Left lung (tissue), 10 donors: ENCODE data around the gene PLXNA3. TPM values are rescaled to one million over a fixed set of nuclear protein-coding genes. Genes with fewer than 3 reads are reported as not detected.
A peak's percentile ranks its signal among the peaks of the same experiment; 100 is the strongest.

Source experiments
- ATAC-seq: fragments of 200-7000 bp; cut with Tn5 transposase; one replicate; pipeline ENCODE4 v1.9.1; 2020; ENCODE audit warnings: moderate library complexity
- DNase-seq, 4 donors: peaks; one replicate each; pipeline ENCODE4 v3.0.0-alpha.2; 2013 to 2020
- H3K27ac ChIP-seq, 2 donors: fragments of 200-600 bp; sonication (generic) in 1 of 2; one replicate each; pipeline versions ENCODE4 v1.5.0 to v1.8.0; 2020 to 2021
- H3K27me3 ChIP-seq, 2 donors: fragments of 200-600 bp; sonication (generic) in 1 of 2; one replicate each; pipeline versions ENCODE4 v1.5.0 to v1.8.0; 2020 to 2021
- H3K36me3 ChIP-seq, 2 donors: fragments of 200-600 bp; sonication (generic) in 1 of 2; one replicate each; pipeline versions ENCODE4 v1.5.0 to v1.8.0; 2020 to 2021
- H3K4me1 ChIP-seq, 2 donors: fragments of 200-600 bp; one replicate each; pipeline ENCODE4 v1.8.0; 2021
- H3K4me3 ChIP-seq, 2 donors: fragments of 200-600 bp; sonication (generic) in 1 of 2; one replicate each; pipeline versions ENCODE4 v1.5.0 to v1.8.0; 2020 to 2021; ENCODE audit warnings: mild to moderate bottlenecking in 1 of 2
- H3K9me3 ChIP-seq, 2 donors: fragments of 200-600 bp; sonication (generic) in 1 of 2; one replicate each; pipeline versions ENCODE4 v1.5.0 to v1.8.0; 2020 to 2021
- CTCF ChIP-seq, 2 donors: fragments of 200-600 bp; sonication (generic) in 1 of 2; IDR thresholded peaks; one replicate each; pipeline versions ENCODE4 v1.5.0 to v1.8.0; 2021; ENCODE audit warnings: antibody characterized with exemption in 2 of 2
- intact Hi-C, 2 donors: fragments of 100-400 bp; cut with DNase I; formaldehyde crosslinking; loops; one replicate each; pipeline versions ENCODE4 v1.11.2 to v1.14.2; 2022
- polyA plus RNA-seq, 6 donors: library from polyadenylated mRNA; unstranded; fragments of 120-200 nt; gene quantifications; one replicate each; pipeline ENCODE4 v1.2.1, GENCODE V29; 2013; ENCODE audit not compliant: insufficient read length in 6 of 6
- total RNA-seq, 2 donors: library from RNA; stranded (reverse); fragmentation: NEBNext Ultra II Directional; extraction: Animal tissue kit (Norgen Biotek cat#: 25700); gene quantifications; one replicate each; pipeline ENCODE4 v1.2.1, GENCODE V29; 2021
- donor health status: DM: no; HTN: yes; CAD: no.
- donor health status: DM: no; HTN: no; CAD: no.

PLXNA3 gene
- total and polyA plus RNA-seq, 8 donors: 48.7 to 83.6 (median 60.9) TPM

DNA sequence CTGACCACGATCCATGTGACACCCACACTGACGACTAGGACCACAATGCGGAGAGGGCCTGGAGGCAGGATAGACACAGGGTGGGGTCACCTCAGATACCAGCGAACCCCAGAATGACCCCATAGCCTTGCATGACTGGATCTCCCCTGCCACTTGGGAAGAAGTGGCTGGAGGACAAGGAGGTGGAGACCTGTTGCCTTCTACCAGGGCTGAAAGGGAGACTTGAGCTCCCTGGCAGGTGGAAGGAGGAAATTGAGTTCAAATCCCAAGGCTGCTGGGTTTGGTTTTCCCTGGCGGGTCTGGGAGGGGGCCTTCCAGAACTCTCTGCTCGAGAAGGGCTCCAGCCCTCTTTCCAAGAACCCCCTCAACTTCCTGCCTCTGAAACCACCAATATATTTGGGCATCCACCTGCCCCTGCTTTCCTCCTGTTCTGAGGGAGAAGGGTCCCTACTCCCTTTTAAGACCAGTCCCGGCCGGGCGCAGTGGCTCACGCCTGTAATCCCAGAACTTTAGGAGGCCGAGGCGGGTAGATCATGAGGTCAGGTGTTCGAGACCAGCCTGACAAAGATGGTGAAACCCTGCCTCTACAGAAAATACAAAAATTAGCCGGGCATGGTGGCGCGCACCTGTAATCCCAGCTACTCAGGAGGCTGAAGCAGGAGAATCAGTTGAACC is 54.9 kb downstream of the PLXNA3 start:
- Histone ChIP-seq H3K9me3 (no peaks in the 10 kb centered on the region), H3K27ac (no peak overlapping the region), H3K4me1 (peaks cover 0 to 5% of the 10 kb centered on the region in 2 donors), H3K36me3 (peaks cover 0 to 2% of the 10 kb centered on the region in 2 donors), H3K27me3 (no peaks in the 10 kb centered on the region), H3K4me3 (no peak overlapping the region)
- DNase-seq: no peak
- no peak for ATAC-seq
- TF ChIP-seq CTCF (IDR thresholded peaks at IDR 0.05): no peak
- intact Hi-C loops: no loop called here

DNA sequence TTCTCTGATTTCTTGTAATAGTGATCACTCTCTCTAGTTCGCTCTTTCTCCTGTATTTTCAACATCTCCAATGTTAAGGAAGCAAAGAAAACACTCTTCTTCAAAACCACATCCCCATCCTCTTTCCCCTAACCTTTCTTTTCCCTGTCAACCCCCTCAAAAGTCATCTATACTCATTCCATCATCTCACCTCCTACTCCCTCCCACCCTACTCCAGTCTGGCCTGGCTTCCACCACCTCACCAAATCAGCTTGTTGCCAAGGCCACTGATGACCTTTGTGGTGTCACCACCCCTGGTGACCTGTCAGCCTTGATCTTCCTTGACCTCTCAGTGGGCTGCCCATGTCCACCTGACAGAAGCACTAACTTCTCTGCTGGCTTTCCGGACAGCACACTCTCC is 55.6 kb downstream of the PLXNA3 start:
- Histone ChIP-seq H3K4me3 (no peak overlapping the region), H3K9me3 (no peaks in the 10 kb centered on the region), H3K27me3 (no peaks in the 10 kb centered on the region), H3K4me1 (peaks cover 0 to 5% of the 10 kb centered on the region in 2 donors), H3K27ac (no peak overlapping the region), H3K36me3 (no peaks in the 10 kb centered on the region)
- no peak for TF ChIP-seq CTCF (IDR thresholded peaks at IDR 0.05)
- ATAC-seq (no peak), DNase-seq (no peak)
- intact Hi-C loops: no loop called here

DNA sequence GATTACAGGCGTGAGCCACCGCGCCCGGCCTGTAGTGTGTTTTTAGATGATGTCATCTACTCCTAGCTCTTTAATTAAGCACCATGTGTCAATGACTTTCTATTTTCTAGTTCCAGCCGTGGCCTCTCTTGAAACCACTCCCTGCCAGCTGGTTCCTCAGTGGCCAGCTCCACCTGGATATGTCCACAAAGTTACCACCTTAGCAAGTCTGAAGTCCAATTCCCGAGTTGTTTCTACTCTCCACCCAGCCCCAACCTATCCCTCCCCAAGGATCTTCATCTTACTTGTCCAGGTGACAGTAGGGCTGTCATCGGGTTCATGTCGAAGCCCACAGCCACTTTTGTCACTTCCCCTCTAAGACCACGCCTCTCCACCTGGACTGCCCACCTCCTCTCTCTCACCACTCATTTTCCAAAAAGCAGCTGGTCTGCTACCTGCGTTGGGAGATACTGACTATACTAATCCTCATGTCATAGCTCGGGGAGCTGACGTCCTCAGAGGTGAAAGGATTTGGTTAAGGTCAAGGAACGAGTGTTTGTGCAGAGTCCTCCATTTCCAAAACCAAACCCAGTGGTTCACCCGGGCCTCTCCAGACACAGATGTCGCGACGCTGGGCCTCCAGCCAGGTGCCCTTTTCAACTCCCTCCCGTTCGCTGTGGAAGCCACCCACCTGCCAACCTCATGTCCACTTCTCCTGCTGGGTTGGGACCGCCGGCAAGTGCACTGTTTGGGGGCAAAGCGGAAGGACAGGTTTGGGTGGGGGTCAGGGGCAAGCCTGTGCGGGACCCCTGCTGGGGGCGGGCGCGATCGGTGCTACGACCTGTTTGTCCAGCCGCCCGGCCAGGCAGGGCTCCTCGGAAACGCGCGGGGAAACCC is 57.2 kb downstream of the PLXNA3 start:
- no peak for TF ChIP-seq CTCF (IDR thresholded peaks at IDR 0.05)
- H3K27ac ChIP-seq: peak overlapping the region; percentile 86 to 91
- no peaks in the 10 kb centered on the region for H3K36me3 ChIP-seq
- peak overlapping the region; percentile 48 to 59 for H3K4me3 ChIP-seq
- H3K27me3 ChIP-seq: no peaks in the 10 kb centered on the region
- no peaks in the 10 kb centered on the region for H3K9me3 ChIP-seq
- peaks cover 0 to 5% of the 10 kb centered on the region in 2 donors for H3K4me1 ChIP-seq
- intact Hi-C loops: no loop called here
- DNase-seq: peak in 1 of 4 donors; percentile 43
- ATAC-seq: peak; percentile 5

DNA sequence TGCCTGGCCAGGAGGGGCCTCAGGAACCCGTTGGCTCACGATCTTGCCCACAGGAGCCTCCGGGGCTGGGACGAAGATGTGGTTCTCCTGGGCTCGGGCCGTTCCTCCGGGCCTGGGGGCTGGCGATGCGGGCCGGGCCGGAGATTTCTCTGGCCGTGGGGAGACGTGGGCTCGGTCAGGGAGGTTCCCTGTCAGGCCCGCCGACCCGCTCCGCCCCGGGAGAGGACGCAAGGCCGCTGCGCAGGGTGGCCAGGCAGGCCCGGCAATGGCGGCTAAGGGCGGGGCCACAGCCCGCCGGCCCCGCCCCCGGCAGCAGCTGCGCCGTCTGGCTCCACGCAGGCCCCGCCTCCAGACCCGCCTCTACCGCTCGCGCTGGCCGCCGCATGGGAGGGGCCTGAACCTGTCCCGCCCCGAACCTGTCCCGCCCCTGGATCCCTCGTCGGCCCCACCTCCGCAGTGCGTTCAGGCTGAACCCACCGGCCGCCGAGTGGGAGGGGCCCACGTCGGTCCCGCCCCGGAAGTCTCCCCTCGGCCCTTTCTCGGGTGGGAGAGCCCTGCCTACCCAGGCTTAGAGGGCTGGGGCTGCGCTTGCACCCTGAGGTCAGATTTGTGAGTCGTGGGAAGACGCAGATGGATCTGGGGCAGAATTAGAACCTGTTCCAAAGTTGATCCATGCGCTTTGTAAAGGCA is 58.0 kb downstream of the PLXNA3 start, which contains the start of gene FAM3A:
TSS of gene FAM3A (minus strand) at position 267 of the 690 bp plus-strand sequence. CDS start 460 bp downstream, outside the sequence.
- H3K4me1 ChIP-seq: peaks cover 0 to 5% of the 10 kb centered on the region in 2 donors
- intact Hi-C loops: no loop called here
- no peaks in the 10 kb centered on the region for H3K36me3 ChIP-seq
- TF ChIP-seq CTCF (IDR thresholded peaks at IDR 0.05): no peak
- H3K27ac ChIP-seq: peak within 1 kb of the TSS; percentile 86 to 91
- H3K9me3 ChIP-seq: no peaks in the 10 kb centered on the region
- peak; percentile 96 for ATAC-seq
- peak in 3 of 4 donors; percentile 94 to 96 (median 96) for DNase-seq
- H3K4me3 ChIP-seq: peak within 1 kb of the TSS; percentile 48 to 59
- H3K27me3 ChIP-seq: no peaks in the 10 kb centered on the region
